ENCODE data around the gene POLL.
"Not testable (repeated sequence)": the region's sequence is repeated elsewhere in the genome, so short reads cannot be mapped to it uniquely, and the experiment has no call there.

POLL gene

GRCh38 chr10:101611096-101611905 lies 23.2 kb upstream of the POLL start:
- DNase-seq (ENCODE audit: low spot score): no peak

- DNase-seq (ENCODE audit: low spot score): no peak
Observed at GRCh38 chr10:101609481-101609880, 21.4 kb upstream of the POLL start.

GRCh38 chr10:101607124-101607523 lies 19.1 kb upstream of the POLL start:
- no peak for DNase-seq (ENCODE audit: low spot score)

- DNase-seq (ENCODE audit: low spot score): peak; percentile 83
Observed at GRCh38 chr10:101602761-101603398, 14.8 kb upstream of the POLL start.

GRCh38 chr10:101601541-101601940 lies 13.5 kb upstream of the POLL start:
- no peak for DNase-seq (ENCODE audit: low spot score)

GRCh38 chr10:101597091-101597900 lies 9.2 kb upstream of the POLL start:
- no peak for DNase-seq (ENCODE audit: low spot score)

- no peak for DNase-seq (ENCODE audit: low spot score)
Observed at GRCh38 chr10:101595591-101596433, 7.8 kb upstream of the POLL start.

GRCh38 chr10:101593331-101593730 lies 5.3 kb upstream of the POLL start:
- not testable (repeated sequence) for DNase-seq (ENCODE audit: low spot score)

- DNase-seq (ENCODE audit: low spot score): peak; percentile 29
Observed at GRCh38 chr10:101588879-101589278, 822 bp upstream of the POLL start.

- no peak for DNase-seq (ENCODE audit: low spot score)
Observed at GRCh38 chr10:101585841-101586240, 2.2 kb downstream of the POLL start.

GRCh38 chr10:101580486-101581399 lies 7.3 kb downstream of the POLL start:
- DNase-seq (ENCODE audit: low spot score): no peak

GRCh38 chr10:101579516-101579870 lies 8.6 kb downstream of the POLL start:
- DNase-seq (ENCODE audit: low spot score): no peak

- no peak for DNase-seq (ENCODE audit: low spot score)
Observed at GRCh38 chr10:101578803-101579515, 9.1 kb downstream of the POLL start.

GRCh38 chr10:101578192-101578591 lies 9.9 kb downstream of the POLL start:
- DNase-seq (ENCODE audit: low spot score): no peak

- DNase-seq (ENCODE audit: low spot score): no peak
Observed at GRCh38 chr10:101577121-101577871, 10.8 kb downstream of the POLL start.

GRCh38 chr10:101576211-101576863 lies 11.7 kb downstream of the POLL start:
- no peak for DNase-seq (ENCODE audit: low spot score)

GRCh38 chr10:101575580-101576210 lies 12.4 kb downstream of the POLL start:
- DNase-seq (ENCODE audit: low spot score): no peak

- DNase-seq (ENCODE audit: low spot score): no peak
Observed at GRCh38 chr10:101575091-101575490, 13.0 kb downstream of the POLL start.
